HG03060 (cell line): Measurements from ENCODE around the gene ETS2.

ENCODE experiments used
- ATAC-seq: cut with Tn5 transposase; IDR thresholded peaks from one replicate; pipeline ENCODE4 v1.9.1; 2021; ENCODE audit warnings: low read depth, moderate number of reproducible peaks; ENCODE audit not compliant: unreplicated experiment

Gene ETS2

DNA sequence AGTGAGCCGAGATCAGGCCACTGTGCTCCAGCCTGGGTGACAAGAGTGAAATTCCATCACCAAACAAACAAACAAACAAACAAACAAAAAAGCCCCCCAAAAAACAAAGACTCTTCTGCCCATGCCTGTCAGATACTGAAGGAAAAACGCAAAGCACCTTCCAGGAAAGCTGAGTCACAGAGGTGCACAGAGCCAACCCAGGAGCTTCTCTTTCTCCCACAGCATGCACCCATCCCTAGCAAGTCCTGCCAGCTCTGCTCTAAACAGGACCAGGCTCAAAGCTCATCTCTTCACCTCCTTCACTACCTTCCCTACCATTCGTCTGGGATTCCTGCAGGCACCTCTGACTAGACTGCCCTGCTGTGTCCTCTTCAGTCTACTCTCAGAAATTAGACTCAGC is 46.5 kb downstream of the ETS2 start:
- no peak for ATAC-seq

DNA sequence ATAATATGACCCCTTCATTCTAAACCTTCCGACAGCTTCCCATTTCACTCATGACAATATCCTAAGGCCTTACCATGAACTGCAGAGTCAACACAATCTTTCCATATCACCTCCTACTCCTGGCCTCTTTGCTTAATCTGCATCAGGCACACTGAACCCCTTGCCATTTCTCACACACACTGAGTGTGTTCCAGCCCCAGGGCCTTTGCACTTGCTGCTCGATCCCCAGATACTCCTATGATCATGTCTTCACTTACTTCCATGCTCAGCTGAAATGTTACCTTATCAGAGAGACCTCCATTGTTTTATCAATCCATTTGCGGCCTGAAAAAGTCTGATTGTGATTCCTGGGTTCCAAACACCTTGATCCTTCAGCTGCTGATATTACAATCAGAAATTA is 47.0 kb downstream of the ETS2 start:
- no peak for ATAC-seq

DNA sequence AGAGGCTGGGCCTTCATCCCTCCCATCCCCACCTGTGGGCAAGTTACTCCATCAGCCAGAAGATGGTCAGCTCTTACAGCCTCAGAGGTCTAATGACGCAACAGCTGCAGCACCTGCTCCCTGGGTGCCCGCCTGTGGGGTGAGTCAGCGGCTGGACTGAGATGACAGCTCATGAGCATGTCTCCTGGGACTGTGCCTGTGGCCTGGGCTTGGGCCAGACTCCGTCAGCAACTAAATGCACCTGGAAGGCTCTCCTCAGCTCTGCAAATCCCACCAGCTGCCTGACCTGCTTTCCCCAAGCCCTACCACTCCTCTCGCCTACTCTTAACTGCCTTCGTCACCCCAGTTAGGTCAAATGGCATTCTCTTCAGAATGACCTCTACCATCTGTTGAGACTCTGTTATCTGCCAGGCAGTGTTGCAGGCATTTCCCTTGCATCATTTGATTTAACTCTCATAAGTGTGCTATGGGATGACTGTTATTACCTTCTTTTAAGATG is 47.7 kb downstream of the ETS2 start:
- ATAC-seq = peak; percentile 85

DNA sequence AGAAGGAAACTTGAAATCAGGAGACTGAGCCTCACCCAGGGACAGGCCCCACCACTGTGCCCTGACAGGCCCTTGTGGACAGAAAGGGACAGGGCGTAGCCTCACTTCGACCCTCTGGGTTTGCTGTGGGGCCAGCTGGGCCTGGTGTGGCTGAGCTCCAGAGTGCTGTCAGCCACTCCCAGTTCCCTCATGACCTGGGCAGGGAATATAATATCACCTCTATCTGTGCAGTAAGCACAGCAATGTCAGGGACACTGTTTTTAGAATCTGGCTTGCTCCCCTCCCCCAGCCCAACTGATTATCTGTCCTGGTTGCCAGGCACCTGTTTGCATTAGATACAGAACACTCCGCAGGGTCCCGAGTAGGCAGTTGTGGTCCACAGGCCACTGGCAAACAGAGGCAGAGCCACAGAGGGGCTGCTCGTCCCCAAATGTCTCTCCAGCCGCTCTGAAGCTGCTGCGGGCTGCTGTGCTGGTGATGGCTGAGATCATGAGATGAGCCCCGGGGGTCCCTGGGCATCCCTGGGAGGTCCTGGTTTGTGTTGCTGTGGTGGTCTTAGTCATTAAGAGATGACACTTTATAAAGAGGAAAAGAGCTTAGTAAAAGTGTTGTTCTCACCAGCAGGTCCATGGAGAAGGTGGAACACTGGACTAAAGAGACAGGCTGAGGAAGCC is 51.6 kb downstream of the ETS2 start:
- ATAC-seq = no peak

DNA sequence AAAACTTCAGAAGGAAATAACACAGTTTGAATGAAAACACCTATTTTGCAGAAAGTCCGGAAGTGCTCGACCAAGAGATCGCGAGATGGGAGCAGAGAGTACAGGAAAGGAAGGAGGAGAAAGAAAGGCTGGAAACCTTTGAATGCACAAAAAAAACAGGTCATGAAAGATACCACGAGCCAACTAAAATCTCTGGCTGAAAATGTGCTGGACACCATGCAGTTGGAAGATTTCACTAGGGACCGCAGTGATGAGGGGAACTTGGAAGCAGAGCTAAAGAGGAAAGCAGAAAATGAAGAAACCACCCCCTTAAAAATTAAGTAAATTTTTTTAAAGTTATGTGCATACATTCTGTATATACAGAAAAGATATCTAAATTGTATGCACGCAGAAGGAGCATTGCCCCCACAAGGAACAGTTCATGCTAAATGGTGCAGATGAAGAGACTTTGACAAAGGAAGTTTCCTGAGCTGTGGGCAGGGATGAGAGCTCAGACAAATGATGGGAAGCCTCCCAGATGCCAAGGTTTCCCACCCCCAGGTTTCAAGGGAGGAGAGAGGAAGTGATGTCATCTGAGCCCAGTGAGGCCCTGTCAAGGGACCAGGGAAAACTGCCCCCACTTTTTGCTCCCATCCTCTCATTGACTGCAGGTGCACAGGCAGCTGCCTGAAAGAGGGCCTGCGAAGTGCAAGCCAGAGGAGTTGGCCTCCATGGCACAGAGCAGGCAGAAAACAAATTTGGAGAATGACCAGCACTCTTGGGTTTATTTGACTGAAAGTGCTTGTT is 52.5 kb downstream of the ETS2 start:
- ATAC-seq = no peak

DNA sequence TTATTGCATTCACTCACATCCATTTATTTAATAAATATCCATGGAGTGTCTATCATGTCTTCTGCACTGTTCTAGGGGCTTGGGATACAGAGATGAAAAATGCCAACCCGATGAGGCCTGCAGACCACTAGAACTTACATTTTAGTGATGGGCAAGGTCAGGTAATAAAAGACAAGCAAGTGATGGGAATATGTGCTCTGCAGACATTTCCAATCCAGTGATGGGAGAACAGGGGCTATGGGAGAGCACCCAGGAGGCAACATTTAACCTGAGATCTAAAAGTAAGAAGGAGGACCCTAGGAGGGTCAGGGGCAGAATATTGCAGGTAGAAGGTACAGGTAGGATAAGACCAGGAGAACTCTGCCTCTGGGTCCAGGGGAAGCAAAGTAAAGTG is 53.1 kb downstream of the ETS2 start:
- no peak for ATAC-seq

DNA sequence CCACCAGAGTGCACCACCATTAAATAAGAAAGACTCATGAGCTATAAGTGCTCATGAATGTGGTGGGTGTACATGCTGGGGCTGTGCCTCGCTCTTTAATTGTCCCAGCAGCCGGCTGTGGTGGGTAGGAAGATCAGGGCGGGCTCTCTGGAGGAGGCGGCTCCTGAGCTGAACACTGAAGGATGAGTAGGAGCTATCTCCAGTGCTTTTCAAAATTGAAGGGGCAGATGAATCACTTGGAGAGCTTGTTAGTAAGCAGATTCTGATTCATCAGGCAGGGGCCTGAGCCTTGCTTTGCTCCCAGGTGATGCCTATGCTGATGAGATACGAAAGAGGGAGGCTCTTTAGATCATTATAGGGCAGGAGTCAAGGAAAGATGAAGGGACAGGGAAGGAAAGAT is 54.1 kb downstream of the ETS2 start:
- ATAC-seq = no peak

DNA sequence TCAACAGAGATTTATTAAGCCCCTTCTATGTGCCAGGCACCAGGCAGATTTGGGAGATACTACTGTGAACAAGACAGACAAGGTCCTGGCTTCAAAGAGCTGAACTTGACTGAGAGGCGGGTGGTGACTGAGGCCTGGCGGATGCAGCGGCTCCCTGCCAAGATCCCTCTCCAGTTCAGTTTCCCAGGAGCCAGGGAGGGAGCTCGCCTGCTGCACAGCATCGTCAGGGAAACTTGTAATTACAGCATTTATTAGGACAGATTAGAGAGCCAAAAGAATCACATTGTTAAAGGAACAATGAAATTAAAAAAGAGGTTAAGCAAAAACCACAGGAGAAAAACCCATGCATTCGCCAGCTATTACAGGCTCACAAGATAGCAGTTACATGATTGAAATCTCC is 55.3 kb downstream of the ETS2 start:
- ATAC-seq = no peak

DNA sequence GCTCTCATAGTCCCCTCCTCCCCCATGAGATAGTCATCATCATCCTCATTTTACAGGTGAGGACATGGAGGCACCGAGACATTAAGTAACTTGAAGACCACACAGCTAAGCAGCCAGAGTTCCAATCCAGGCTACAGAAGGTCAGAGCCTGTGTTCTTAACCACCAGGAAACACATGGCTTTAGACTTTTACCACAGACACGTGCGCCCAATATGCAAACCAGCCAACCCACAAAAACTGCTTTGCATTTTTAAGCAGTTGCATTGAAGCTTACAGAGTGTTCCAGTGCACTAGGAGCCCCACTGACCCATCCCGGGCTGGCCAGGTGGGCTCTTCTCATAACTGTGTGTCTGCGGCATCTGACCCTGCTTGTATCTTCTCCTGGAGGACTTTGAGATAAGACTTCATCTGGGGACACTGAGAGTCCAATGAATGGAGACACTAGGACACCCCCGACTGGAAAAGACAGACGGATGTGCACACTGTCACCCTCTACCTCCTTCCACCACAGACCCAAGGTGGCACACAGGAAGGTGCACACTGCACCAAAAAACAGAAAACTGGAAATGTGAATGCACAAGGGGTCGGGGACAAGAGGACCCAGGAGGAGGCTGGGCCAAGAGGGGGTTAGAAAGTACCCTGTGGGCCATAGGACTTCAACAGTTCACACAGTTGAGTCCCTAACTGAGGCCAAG is 56.4 kb downstream of the ETS2 start:
- ATAC-seq = peak; percentile 65

DNA sequence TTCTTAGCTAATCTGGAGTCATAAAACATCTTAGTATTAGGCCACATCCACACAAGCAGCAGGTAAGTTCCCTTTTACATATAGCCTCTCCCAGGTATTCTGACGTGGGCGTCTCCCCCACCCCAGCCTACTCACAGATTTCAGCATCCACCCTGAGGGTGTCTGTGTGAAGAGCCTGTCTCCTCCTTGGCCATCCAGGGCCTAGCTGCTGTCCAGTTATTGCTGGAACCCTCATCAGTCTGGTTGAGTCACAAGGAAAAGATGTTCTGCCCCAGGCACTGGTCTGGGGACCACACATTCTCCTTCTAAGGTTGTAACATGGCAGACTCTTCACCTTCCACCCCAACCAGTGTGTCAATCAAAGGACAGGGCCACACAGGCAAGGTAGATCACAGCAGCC is 57.6 kb downstream of the ETS2 start:
- no peak for ATAC-seq

DNA sequence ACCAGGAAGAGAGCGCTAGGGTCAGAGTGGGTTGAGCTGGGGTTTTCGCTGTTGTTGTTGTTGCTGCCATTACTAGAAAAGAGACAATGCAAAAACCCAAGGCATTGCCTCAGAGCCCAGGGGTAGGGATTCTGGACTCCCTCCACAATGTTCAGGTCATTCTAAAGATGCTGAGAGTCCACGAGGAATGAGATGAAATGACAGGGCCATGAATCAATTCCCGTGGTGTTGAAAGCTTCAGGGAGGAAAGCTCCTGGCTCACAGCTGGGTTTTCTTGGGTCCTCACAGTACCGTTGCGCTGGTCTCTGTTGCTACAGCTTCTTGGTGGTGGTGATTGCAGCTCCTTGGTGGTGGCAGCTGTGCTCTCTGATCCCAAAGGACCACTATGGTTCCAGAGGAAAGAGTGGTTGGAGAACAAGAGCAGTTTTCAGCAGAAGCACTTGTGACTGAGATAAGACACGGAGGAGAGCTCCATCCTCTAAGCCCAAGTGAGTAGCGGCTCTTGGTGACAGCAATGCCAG is 58.2 kb downstream of the ETS2 start:
- no peak for ATAC-seq

DNA sequence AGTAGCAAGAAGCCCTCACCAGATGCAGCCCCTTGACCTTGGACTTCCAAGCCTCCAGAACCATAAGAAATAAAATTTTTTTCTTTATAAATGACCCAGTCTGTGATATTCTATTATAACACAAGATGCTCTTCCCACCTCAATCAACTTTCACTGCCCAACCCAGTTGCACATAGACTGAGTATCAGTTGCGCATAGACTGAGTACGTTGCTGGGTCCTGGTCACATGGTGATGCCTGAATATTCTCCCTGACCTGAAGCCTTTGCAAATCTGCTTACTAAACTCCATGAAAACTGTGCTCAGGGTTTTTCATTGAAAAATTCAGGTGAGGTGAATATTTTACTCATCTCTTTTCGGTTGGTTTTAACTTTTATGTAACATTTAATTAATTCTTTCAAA is 59.2 kb downstream of the ETS2 start:
- no peak for ATAC-seq

DNA sequence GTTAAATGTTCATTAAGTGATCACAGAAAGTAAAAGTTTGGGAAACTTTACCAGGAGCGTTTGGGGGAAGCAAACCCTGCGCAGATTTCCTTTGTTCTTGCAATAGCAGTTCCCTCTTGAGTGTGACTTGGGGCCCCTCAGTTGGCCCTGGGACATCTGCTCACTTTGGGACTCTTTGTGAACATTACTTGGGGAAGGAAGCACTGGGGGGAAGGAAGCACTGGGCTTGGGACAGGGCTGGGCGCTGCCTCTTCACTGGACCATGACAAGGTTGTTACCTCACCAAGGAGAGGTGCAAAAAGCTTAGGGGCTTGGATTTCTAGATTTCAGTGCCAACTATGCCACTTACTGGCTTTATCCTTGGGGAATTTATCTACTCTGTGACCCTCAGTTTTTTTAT is 63.5 kb downstream of the ETS2 start:
- ATAC-seq = no peak

DNA sequence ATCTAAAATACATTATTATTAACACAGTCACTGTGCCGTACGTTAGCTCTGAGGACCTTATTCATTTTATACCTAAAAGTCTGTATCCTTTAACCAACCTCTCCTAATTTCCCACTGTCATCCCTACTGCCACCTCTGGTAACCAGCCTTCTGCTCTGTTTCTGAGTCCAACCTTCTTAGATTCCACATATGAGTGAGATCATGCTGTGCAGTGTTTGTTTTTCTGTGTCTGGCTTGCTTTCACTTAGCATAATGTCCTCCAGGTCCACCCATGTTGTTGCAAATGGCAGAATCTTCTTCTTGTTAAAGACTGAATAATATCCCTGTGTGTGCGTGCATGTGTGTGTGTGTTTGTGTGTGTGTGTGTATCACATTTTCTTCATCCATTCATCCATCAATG is 64.2 kb downstream of the ETS2 start:
- ATAC-seq = no peak
